Upper lobe of left lung (tissue), 6 donors: Measurements from ENCODE around the gene HELZ2. TPM values are rescaled to one million over a fixed set of nuclear protein-coding genes. Genes with fewer than 3 reads are reported as not detected.

ENCODE experiments used
- ATAC-seq, 2 donors: fragments of 200-7000 bp; cut with Tn5 transposase; one replicate each; pipeline ENCODE4 v1.9.1; 2022; ENCODE audit warnings: mild to moderate bottlenecking in 2 of 2, moderate library complexity in 2 of 2; ENCODE audit not compliant: low FRiP score in 2 of 2
- DNase-seq, 2 donors: peaks; one replicate each; pipeline ENCODE4 v3.0.0-alpha.2; 2019 to 2020
- H3K27ac ChIP-seq, 4 donors: fragments of 200-600 bp; sonication (generic); one replicate each; pipeline ENCODE4 v1.5.1; 2016 to 2019
- H3K27me3 ChIP-seq, 4 donors: fragments of 200-600 bp; sonication (generic); one replicate each; pipeline ENCODE4 v1.5.1; 2017 to 2019
- H3K36me3 ChIP-seq, 4 donors: fragments of 200-600 bp; sonication (generic); one replicate each; pipeline ENCODE4 v1.5.1; 2016 to 2019
- H3K4me1 ChIP-seq, 4 donors: fragments of 200-600 bp; sonication (generic); one replicate each; pipeline ENCODE4 v1.5.1; 2018 to 2019
- H3K4me3 ChIP-seq, 4 donors: fragments of 200-600 bp; sonication (generic); one replicate each; pipeline ENCODE4 v1.5.1; 2017 to 2019; ENCODE audit warnings: mild to moderate bottlenecking in 2 of 4, moderate library complexity in 1 of 4
- H3K9me3 ChIP-seq, 4 donors: fragments of 200-600 bp; sonication (generic); one replicate each; pipeline ENCODE4 v1.5.1; 2018 to 2019
- EP300 ChIP-seq, 4 donors: sonication (generic); formaldehyde crosslinking; IDR thresholded peaks; one replicate each; pipeline ENCODE4 v1.5.1; 2017; ENCODE audit warnings: antibody characterized with exemption in 4 of 4, control low read depth in 2 of 4
- POLR2A ChIP-seq, 4 donors: fragments of 450-650 bp; IDR thresholded peaks; one replicate each; pipeline ENCODE4 v1.5.1; 2016 to 2017; ENCODE audit warnings: antibody characterized with exemption in 4 of 4, mild to moderate bottlenecking in 2 of 4
- POLR2AphosphoS5 ChIP-seq, 2 donors: sonication (generic); formaldehyde crosslinking; IDR thresholded peaks; one replicate each; pipeline ENCODE4 v1.5.1; 2017; ENCODE audit warnings: antibody characterized with exemption in 2 of 2
- WGBS, 2 donors: methylation state at CpG; one replicate each; pipeline ENCODE4 v1.1.5; 2017 to 2018; 5-methylcytosine and 5-hydroxymethylcytosine counted together
- total RNA-seq, 6 donors: library from RNA; depleted of rRNA in 4 of 6; stranded (reverse); fragments of >200 nt in 4 of 6; gene quantifications; one replicate each; pipeline versions ENCODE4 v1.1.0 to v1.2.1, GENCODE V29; 2016 to 2021
- TF ChIP-seq, protein P1 (sequence below), 6 experiments: fragments of 450-650 bp in 4 of 6; fragments of 200-600 bp in 2 of 6; sonication (generic) in 2 of 6; IDR thresholded peaks; one replicate each; pipeline ENCODE4 v1.5.1; 2016 to 2019; ENCODE audit warnings: antibody characterized with exemption in 6 of 6
- donor health status: DM: no; HTN: no; CAD: no; lungs with moderate emphysema.
- donor health status: DM: no; HTN: yes; CAD: no; lungs with severe emphysema.

Gene HELZ2
- total RNA-seq, 6 donors from 2014 or later, result 40.1 to 102 (median 56.6) TPM

- Histone ChIP-seq H3K9me3 (no peaks in the 10 kb centered on the region), H3K27ac (no peak overlapping the region), H3K4me3 (no peak overlapping the region), H3K4me1 (peaks cover 0 to 29% (median 17%) of the 10 kb centered on the region in 4 donors), H3K36me3 (peaks cover 34 to 78% (median 60%) of the 10 kb centered on the region in 4 donors), H3K27me3 (no peaks in the 10 kb centered on the region)
- WGBS, 2 donors, result 97% methylated on average over 42 to 61 of the region's 61 CpGs
- DNase-seq (peak in 1 of 2 donors; percentile 85), ATAC-seq (no peak)
- TF ChIP-seq POLR2A (IDR thresholded peaks at IDR 0.05), result no peak
- TF ChIP-seq EP300 (IDR thresholded peaks at IDR 0.05), result no peak
Measured at GRCh38 chr20:63565021-63565698, 8.9 kb downstream of the HELZ2 start.

DNA sequence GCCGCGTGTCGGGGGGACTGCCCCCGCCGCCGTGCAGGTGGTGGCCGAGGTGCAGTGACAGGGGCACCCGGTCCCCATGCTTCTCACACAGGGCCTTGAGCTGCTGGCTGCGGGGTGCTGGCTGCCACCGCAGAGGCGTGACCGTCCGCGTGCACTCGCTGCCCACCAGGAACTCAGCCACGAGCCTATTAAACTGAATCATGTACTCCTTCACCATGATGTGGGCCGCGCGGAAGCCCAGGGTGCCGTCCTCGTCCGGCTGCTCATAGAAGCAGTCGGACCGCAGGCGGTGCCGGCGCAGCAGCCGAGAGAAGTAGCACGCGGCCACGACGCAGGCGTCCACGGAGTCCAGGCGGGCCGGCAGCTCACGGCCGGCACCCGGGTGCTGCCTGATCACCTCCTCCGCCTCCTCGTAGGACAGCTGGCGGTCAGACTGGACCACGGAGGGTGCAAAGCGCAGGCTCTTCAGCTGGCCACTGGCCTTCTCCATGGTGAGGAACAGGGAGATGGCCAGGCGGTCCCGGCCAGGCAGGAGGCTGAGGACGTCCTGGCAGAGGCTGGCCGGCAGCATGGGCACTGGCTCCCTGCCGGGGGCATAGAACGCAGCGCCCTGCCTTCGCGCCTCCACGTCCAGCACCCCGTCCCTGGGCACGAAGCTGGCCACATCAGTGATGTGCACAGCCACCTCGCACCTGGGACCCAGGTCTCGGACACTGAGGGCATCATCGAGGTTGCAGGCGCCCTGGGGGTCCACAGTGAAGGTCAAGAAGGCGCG, 9.8 kb downstream of the HELZ2 start:
- peak in 1 of 2 donors; percentile 81 for DNase-seq

DNA sequence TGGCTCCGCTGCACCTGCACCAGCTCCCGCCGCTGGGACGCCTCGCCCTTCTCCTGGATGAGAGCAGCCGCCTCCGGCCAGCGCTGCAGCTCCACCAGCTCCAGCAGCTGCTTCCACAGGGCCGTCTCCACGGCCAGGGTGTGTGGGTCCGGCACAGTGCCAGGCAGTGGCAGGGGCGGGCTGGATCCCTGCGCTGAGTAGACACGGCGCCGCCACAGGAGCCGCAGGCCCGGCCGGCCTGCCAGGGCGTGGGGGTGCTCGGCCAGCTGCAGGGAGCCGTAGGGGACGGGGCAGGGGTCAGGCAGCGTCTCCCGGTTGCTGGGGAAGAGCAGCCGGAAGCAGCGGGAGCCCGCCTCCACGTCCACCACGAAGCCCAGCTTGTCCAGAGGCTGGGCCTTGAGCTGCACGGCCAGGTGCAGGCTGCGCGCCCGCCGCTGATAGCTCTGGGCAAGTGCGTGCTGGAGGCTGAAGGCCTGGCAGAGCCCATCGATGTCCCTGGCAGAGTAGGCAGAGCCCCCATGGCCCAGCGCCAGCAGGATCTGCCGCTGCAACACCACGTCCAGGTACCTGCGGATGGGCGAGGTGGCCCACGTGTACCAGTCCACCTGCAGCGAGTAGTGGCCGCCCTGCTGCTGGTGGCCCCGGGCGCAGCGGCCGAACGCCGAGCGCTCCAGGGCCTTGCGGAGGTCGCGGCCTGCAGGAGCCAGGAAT, 10.7 kb downstream of the HELZ2 start:
- Histone ChIP-seq H3K4me3 (no peak overlapping the region), H3K36me3 (peaks cover 38 to 89% (median 72%) of the 10 kb centered on the region in 4 donors), H3K4me1 (peaks cover 0 to 17% (median 7%) of the 10 kb centered on the region in 4 donors), H3K27ac (no peak overlapping the region), H3K9me3 (no peaks in the 10 kb centered on the region), H3K27me3 (no peaks in the 10 kb centered on the region)
- WGBS, 2 donors, result 95 to 99% methylated on average over 18 to 42 of the region's 55 CpGs
- TF ChIP-seq, protein P1, sequence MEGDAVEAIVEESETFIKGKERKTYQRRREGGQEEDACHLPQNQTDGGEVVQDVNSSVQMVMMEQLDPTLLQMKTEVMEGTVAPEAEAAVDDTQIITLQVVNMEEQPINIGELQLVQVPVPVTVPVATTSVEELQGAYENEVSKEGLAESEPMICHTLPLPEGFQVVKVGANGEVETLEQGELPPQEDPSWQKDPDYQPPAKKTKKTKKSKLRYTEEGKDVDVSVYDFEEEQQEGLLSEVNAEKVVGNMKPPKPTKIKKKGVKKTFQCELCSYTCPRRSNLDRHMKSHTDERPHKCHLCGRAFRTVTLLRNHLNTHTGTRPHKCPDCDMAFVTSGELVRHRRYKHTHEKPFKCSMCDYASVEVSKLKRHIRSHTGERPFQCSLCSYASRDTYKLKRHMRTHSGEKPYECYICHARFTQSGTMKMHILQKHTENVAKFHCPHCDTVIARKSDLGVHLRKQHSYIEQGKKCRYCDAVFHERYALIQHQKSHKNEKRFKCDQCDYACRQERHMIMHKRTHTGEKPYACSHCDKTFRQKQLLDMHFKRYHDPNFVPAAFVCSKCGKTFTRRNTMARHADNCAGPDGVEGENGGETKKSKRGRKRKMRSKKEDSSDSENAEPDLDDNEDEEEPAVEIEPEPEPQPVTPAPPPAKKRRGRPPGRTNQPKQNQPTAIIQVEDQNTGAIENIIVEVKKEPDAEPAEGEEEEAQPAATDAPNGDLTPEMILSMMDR (IDR thresholded peaks at IDR 0.05), result no peak
- no peak for TF ChIP-seq POLR2AphosphoS5 (IDR thresholded peaks at IDR 0.05)
- no peak for TF ChIP-seq POLR2A (IDR thresholded peaks at IDR 0.05)
- DNase-seq (peak in 1 of 2 donors; percentile 83), ATAC-seq (no peak)

More for the DNA sequence above, 9.8 kb downstream of the HELZ2 start:
- no peak for ATAC-seq
- Histone ChIP-seq H3K9me3 (no peaks in the 10 kb centered on the region), H3K27ac (no peak overlapping the region), H3K4me1 (peaks cover 0 to 25% (median 15%) of the 10 kb centered on the region in 4 donors), H3K27me3 (no peaks in the 10 kb centered on the region), H3K4me3 (no peak overlapping the region), H3K36me3 (peaks cover 38 to 84% (median 65%) of the 10 kb centered on the region in 4 donors)
- no peak for TF ChIP-seq POLR2AphosphoS5 (IDR thresholded peaks at IDR 0.05)
- TF ChIP-seq, protein P1 (IDR thresholded peaks at IDR 0.05), result no peak
- 95 to 97% methylated on average over 11 to 47 of the region's 62 CpGs for WGBS, 2 donors

- peaks cover 38 to 90% (median 73%) of the 10 kb centered on the region in 4 donors for H3K36me3 ChIP-seq
Measured at GRCh38 chr20:63562461-63563224, 11.4 kb downstream of the HELZ2 start.

More at GRCh38 chr20:63562461-63563224, 11.4 kb downstream of the HELZ2 start:
- no peak overlapping the region for H3K4me3 ChIP-seq
- H3K9me3 ChIP-seq, result no peaks in the 10 kb centered on the region
- peaks cover 0 to 9% (median under 1%) of the 10 kb centered on the region in 4 donors for H3K4me1 ChIP-seq
- no peaks in the 10 kb centered on the region for H3K27me3 ChIP-seq
- WGBS, 2 donors, result 96 to 99% methylated on average over 12 to 49 of the region's 54 CpGs
- DNase-seq (peak in 1 of 2 donors; percentile 85), ATAC-seq (no peak)
- no peak overlapping the region for H3K27ac ChIP-seq
- TF ChIP-seq POLR2A (IDR thresholded peaks at IDR 0.05) (no peak), EP300 (IDR thresholded peaks at IDR 0.05) (no peak), POLR2AphosphoS5 (IDR thresholded peaks at IDR 0.05) (no peak)
- TF ChIP-seq, protein P1 (IDR thresholded peaks at IDR 0.05), result no peak
